Measurements from ENCODE around the gene UHRF1.

UHRF1 gene

GRCh38 chr19:4902796-4903195, 6.5 kb upstream of the UHRF1 start, which contains the start of gene ARRDC5:
Gene ARRDC5 (minus strand): TSS chr19:4902896. CDS start chr19:4902825, 71 bp downstream.
- no peak for DNase-seq

- no peak for DNase-seq
Measured at GRCh38 chr19:4904481-4904880, 4.8 kb upstream of the UHRF1 start.

GRCh38 chr19:4906963-4907362, 2.3 kb upstream of the UHRF1 start:
- DNase-seq = no peak

- no peak for DNase-seq
Measured at GRCh38 chr19:4908360-4908759, 941 bp upstream of the UHRF1 start.

GRCh38 chr19:4908781-4909155, 533 bp upstream of the UHRF1 start:
- no peak for DNase-seq

GRCh38 chr19:4909897-4910593, 744 bp downstream of the UHRF1 start:
- peak; percentile 89 for DNase-seq

GRCh38 chr19:4910594-4911281, 1.4 kb downstream of the UHRF1 start:
- peak; percentile 23 for DNase-seq

- DNase-seq = no peak
Measured at GRCh38 chr19:4911314-4911713, 2.0 kb downstream of the UHRF1 start.

- DNase-seq = peak; percentile 79
Measured at GRCh38 chr19:4911786-4912672, 2.7 kb downstream of the UHRF1 start.

GRCh38 chr19:4913996-4914735, 4.9 kb downstream of the UHRF1 start:
- peak; percentile 52 for DNase-seq

- DNase-seq = peak; percentile 87
Measured at GRCh38 chr19:4914736-4915501, 5.6 kb downstream of the UHRF1 start.

- peak; percentile 42 for DNase-seq
Measured at GRCh38 chr19:4916292-4917082, 7.2 kb downstream of the UHRF1 start.

GRCh38 chr19:4922530-4923275, 13.4 kb downstream of the UHRF1 start:
- no peak for DNase-seq

GRCh38 chr19:4923276-4923747, 14.0 kb downstream of the UHRF1 start:
- DNase-seq = no peak

GRCh38 chr19:4929186-4929585, 19.9 kb downstream of the UHRF1 start:
- no peak for DNase-seq

- no peak for DNase-seq
Measured at GRCh38 chr19:4930664-4931063, 21.4 kb downstream of the UHRF1 start.

- DNase-seq = no peak
Measured at GRCh38 chr19:4932711-4933110, 23.4 kb downstream of the UHRF1 start.

- DNase-seq = no peak
Measured at GRCh38 chr19:4933528-4933927, 24.2 kb downstream of the UHRF1 start.

GRCh38 chr19:4935444-4935843, 26.1 kb downstream of the UHRF1 start:
- DNase-seq = no peak

- no peak for DNase-seq
Measured at GRCh38 chr19:4937060-4937459, 27.8 kb downstream of the UHRF1 start.

Data from CD4-positive, alpha-beta T cell treated with Interleukin-4 for 4 hours (primary cell).